COR-L47 (cell line): ENCODE data around the gene PRELID1.

Source experiments
- DNase-seq: peaks from one replicate; lab custom pipeline; 2025; lab: John Stamatoyannopoulos, UW

Gene PRELID1

GRCh38 chr5:177313561-177314259 lies 10.1 kb downstream of the PRELID1 start:
- no peak for DNase-seq

- DNase-seq, result no peak
Measured at GRCh38 chr5:177314376-177315342, 11.1 kb downstream of the PRELID1 start.

GRCh38 chr5:177315411-177315810 lies 11.8 kb downstream of the PRELID1 start:
- DNase-seq, result no peak

DNA sequence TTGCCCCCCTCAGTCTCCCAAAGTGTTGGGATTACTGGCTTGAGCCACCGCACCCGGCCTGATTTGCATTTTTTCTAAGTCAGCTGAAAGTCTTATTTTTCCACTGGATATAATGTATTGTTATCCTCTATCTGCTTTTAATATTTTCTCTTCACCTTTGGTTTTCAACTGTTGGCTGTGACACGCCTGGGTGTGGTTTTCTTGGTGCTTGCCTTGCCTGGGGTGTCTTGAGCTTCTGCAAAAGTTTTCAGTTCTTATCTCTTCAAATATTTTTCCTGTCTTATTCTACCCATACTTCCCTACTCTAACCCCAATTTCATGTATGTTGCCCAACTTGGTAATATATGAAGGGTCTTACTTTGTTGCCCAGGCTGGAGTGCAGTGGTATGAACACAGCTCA lies 12.4 kb downstream of the PRELID1 start:
- no peak for DNase-seq

DNA sequence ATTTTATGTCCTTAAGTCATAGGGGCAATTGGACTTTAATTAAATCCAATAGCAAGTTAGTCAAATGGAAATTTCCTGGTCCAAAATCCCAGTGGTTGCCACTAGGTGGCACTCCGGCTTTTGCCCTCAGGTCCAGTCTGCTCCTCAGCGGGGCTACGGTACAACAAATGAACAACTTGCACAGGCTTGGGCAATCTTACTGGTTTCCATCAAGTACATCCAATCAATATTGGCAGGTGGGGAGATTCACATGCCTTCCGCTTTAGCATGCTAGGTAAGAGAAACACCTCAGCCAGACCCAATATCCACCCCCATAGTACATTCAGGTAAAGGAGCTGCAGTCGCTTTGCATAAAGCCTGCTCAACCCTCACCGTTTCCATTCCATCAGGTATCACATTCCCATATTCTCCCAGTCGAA lies 14.4 kb downstream of the PRELID1 start:
- peak; percentile 59 for DNase-seq

GRCh38 chr5:177319913-177320588 lies 16.5 kb downstream of the PRELID1 start:
- no peak for DNase-seq

GRCh38 chr5:177320879-177321278 lies 17.3 kb downstream of the PRELID1 start:
- no peak for DNase-seq

- no peak for DNase-seq
Measured at GRCh38 chr5:177325868-177326381, 22.3 kb downstream of the PRELID1 start.

GRCh38 chr5:177327539-177328522 lies 24.2 kb downstream of the PRELID1 start:
- no peak for DNase-seq

DNA sequence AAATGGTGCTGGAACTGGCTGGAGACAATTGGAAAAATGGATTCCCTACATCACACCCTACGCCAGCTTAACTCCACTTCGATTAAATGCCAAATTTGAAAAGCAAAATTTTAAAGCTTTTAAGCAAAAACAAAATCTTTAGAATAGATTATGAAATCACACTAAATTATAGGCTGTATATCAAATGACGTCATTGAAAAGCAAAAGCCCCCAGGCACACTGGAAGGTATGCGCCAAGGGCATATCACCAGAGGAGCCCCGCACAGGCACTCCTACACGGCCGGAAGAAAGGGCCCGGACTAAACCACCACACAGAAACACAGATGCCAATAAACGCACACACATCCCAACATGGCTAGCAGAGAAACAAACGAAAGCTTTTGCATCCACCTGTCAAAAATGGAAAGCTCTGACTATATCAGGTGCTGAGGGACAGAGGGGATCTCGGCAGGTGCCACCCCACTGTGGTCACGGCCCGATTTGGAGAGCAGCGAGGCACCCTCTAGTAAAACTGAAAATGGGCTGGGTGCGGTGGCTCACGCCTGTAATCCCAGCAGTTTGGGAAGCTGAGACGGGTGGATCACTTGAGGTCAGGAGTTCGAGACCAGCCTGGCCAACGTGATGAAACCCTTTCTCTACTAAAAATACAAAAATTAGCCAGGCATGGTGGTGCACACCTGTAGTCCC lies 25.1 kb downstream of the PRELID1 start:
- no peak for DNase-seq

- DNase-seq, result no peak
Measured at GRCh38 chr5:177329883-177330282, 26.3 kb downstream of the PRELID1 start.

GRCh38 chr5:177330991-177331842 lies 27.6 kb downstream of the PRELID1 start:
- no peak for DNase-seq

- DNase-seq, result no peak
Measured at GRCh38 chr5:177332031-177332895, 28.7 kb downstream of the PRELID1 start.

DNA sequence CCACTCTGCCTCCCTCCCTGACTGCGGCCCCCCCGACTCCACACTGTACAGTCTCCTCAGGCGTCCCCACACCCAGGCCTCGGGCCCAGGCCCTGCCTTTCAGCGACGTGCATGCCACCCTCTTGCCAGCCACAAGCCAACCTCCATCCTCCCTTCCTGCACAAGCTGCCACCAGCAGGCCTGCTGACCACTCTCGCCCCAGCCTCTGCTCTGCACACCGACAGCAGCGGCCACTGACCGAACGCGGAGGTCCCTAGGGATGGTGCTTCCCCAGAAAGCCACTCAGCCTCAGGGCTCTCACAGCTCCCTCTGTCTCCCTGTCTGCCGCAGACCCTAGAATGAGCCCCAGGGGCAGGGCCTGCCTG lies 29.3 kb downstream of the PRELID1 start:
- no peak for DNase-seq

DNA sequence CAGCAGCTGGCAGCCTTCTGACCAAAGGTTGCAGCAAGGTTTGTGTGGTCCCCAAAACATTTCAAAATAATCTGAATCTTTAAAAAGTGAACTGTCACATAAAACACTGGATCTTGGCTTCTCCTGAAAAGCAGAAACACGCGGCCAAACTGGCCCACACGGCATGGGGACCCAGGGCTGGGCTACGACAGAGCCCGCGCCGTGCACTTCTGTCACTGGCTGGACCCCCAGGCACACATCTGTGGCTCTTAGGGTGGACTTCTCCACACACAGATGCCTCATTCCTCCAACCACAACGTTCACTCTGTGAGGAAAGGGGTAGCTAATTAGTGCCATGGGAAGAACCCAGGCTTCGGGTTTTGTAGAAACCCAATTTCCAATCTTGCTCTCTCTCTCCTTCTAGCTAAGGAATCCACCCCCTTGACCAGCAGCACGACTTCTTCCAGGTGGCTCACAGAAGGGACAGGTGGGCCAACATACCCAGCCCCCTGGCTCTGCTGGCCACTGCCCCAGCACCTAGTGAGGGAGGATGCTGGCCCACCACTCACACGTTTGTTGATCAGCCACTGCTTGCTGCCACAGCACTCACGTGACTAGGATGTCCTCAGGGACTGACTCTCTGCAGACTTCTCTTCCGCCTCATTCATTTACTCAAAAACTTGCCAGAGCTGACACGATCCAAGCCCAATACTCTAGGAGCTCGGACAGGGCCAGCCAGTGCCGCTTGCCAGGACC lies 30.0 kb downstream of the PRELID1 start:
- no peak for DNase-seq

DNA sequence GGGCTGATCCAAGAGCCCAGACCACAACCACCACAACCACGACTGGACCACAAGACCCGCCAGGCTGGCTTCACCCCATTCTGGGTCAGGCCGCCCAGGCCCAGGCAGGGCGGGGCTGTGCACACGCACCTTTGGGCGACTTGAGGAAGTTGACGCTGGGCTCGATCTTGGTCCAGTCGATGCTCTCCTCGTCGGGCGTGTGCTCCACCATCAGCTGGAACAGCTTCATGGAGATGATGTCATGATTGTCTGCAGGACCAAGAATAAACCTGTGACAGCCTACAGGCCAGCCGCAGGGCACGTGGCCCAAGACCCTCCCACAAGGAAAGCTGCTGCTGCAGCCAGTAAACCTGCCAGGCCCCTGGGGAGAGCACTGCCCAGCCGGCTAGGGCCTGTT lies 30.6 kb downstream of the PRELID1 start:
- no peak for DNase-seq

- no peak for DNase-seq
Measured at GRCh38 chr5:177334781-177335700, 31.4 kb downstream of the PRELID1 start.
